Transverse colon (tissue), 4 donors: ENCODE measurements around the gene LPAR1.

Experiments used
- EP300 ChIP-seq: sonication (generic); formaldehyde crosslinking; IDR thresholded peaks from one replicate; pipeline ENCODE4 v1.6.1; 2017; ENCODE audit warnings: antibody characterized with exemption, low read depth
- POLR2A ChIP-seq: fragments of 450-650 bp; IDR thresholded peaks from one replicate; pipeline ENCODE4 v1.6.1; 2016; ENCODE audit warnings: antibody characterized with exemption, mild to moderate bottlenecking, moderate library complexity
- POLR2AphosphoS5 ChIP-seq, 3 donors: sonication (generic); formaldehyde crosslinking; IDR thresholded peaks; one replicate each; pipeline ENCODE4 v1.6.1; 2016; ENCODE audit warnings: antibody characterized with exemption in 3 of 3
- TF ChIP-seq, protein P1 (sequence below), 5 experiments: fragments of 200-600 bp in 3 of 5; fragments of 450-650 bp in 2 of 5; sonication (generic) in 3 of 5; IDR thresholded peaks; 1 replicate in 2 of 5; 2 replicates in 3 of 5; pipeline ENCODE4 v1.5.1; 2016 to 2017; ENCODE audit warnings: antibody characterized with exemption in 5 of 5, inconsistent platforms in 3 of 5, mild to moderate bottlenecking in 2 of 5, moderate library complexity in 1 of 5

GRCh38 chr9:110874963-110875674, 163.2 kb downstream of the LPAR1 start:
- TF ChIP-seq EP300 (no peak), POLR2AphosphoS5 (IDR thresholded peaks at IDR 0.05) (no peak), POLR2A (no peak)
- TF ChIP-seq, protein P1, sequence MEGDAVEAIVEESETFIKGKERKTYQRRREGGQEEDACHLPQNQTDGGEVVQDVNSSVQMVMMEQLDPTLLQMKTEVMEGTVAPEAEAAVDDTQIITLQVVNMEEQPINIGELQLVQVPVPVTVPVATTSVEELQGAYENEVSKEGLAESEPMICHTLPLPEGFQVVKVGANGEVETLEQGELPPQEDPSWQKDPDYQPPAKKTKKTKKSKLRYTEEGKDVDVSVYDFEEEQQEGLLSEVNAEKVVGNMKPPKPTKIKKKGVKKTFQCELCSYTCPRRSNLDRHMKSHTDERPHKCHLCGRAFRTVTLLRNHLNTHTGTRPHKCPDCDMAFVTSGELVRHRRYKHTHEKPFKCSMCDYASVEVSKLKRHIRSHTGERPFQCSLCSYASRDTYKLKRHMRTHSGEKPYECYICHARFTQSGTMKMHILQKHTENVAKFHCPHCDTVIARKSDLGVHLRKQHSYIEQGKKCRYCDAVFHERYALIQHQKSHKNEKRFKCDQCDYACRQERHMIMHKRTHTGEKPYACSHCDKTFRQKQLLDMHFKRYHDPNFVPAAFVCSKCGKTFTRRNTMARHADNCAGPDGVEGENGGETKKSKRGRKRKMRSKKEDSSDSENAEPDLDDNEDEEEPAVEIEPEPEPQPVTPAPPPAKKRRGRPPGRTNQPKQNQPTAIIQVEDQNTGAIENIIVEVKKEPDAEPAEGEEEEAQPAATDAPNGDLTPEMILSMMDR (IDR thresholded peaks at IDR 0.05) = no peak
